Kidney capillary endothelial cell (primary cell): ENCODE results near the gene FAM107B.
"Not testable (repeated sequence)": the region's sequence is repeated elsewhere in the genome, so short reads cannot be mapped to it uniquely, and the experiment has no call there.

ENCODE experiments used
- DNase-seq: peaks from one replicate; pipeline ENCODE4 v3.0.0-alpha.2; 2018; ENCODE audit warnings: low spot score

Gene FAM107B

GRCh38 chr10:14664345-14664744 lies 110.4 kb downstream of the FAM107B start:
- DNase-seq: no peak

GRCh38 chr10:14661818-14662217 lies 112.9 kb downstream of the FAM107B start:
- DNase-seq: no peak

GRCh38 chr10:14660831-14661230 lies 113.9 kb downstream of the FAM107B start:
- no peak for DNase-seq

- DNase-seq: no peak
These were observed 115.0 kb downstream of the FAM107B start for GRCh38 chr10:14659626-14660196.

- not testable (repeated sequence) for DNase-seq
These were observed 115.6 kb downstream of the FAM107B start for GRCh38 chr10:14659137-14659536.

GRCh38 chr10:14658331-14659127 lies 116.2 kb downstream of the FAM107B start:
- DNase-seq: peak; percentile 44

- no peak for DNase-seq
These were observed 118.5 kb downstream of the FAM107B start for GRCh38 chr10:14656052-14656730.

GRCh38 chr10:14654821-14655382 lies 119.8 kb downstream of the FAM107B start:
- no peak for DNase-seq

GRCh38 chr10:14653271-14654161 lies 121.2 kb downstream of the FAM107B start:
- no peak for DNase-seq

GRCh38 chr10:14652816-14653215 lies 121.9 kb downstream of the FAM107B start:
- DNase-seq: no peak

- DNase-seq: no peak
These were observed 122.6 kb downstream of the FAM107B start for GRCh38 chr10:14652067-14652466.

GRCh38 chr10:14649739-14650138 lies 125.0 kb downstream of the FAM107B start:
- DNase-seq: no peak

- DNase-seq: no peak
These were observed 125.8 kb downstream of the FAM107B start for GRCh38 chr10:14648946-14649345.

- DNase-seq: no peak
These were observed 126.5 kb downstream of the FAM107B start for GRCh38 chr10:14648005-14648765.

GRCh38 chr10:14645239-14645960 lies 129.3 kb downstream of the FAM107B start:
- no peak for DNase-seq

GRCh38 chr10:14639637-14640036 lies 135.1 kb downstream of the FAM107B start:
- no peak for DNase-seq

GRCh38 chr10:14635043-14635710 lies 139.5 kb downstream of the FAM107B start:
- DNase-seq: no peak

GRCh38 chr10:14634572-14634971 lies 140.1 kb downstream of the FAM107B start:
- not testable (repeated sequence) for DNase-seq

- DNase-seq: no peak
These were observed 148.8 kb downstream of the FAM107B start for GRCh38 chr10:14625765-14626525.
